GF-D8 (cell line): ENCODE data around the gene KNSTRN.

Experiments
- DNase-seq: peaks from one replicate; lab custom pipeline; 2025; lab: John Stamatoyannopoulos, UW

KNSTRN gene

GRCh38 chr15:40366457-40367370, 15.8 kb upstream of the KNSTRN start:
- DNase-seq = no peak

GRCh38 chr15:40367371-40367685, 15.2 kb upstream of the KNSTRN start:
- DNase-seq = no peak

- peak; percentile 60 for DNase-seq
Measured at GRCh38 chr15:40367686-40368611, 14.6 kb upstream of the KNSTRN start.

- DNase-seq = no peak
Measured at GRCh38 chr15:40368719-40369473, 13.6 kb upstream of the KNSTRN start.

GRCh38 chr15:40369474-40369869, 13.0 kb upstream of the KNSTRN start:
- no peak for DNase-seq

- no peak for DNase-seq
Measured at GRCh38 chr15:40369971-40370370, 12.6 kb upstream of the KNSTRN start.

- no peak for DNase-seq
Measured at GRCh38 chr15:40372981-40373380, 9.5 kb upstream of the KNSTRN start.

- no peak for DNase-seq
Measured at GRCh38 chr15:40377606-40378005, 4.9 kb upstream of the KNSTRN start.

GRCh38 chr15:40379374-40379773, 3.1 kb upstream of the KNSTRN start:
- DNase-seq = no peak

GRCh38 chr15:40379853-40380252, 2.7 kb upstream of the KNSTRN start:
- DNase-seq = no peak

- no peak for DNase-seq
Measured at GRCh38 chr15:40380636-40381035, 1.9 kb upstream of the KNSTRN start.

GRCh38 chr15:40381818-40382529, 547 bp upstream of the KNSTRN start:
- no peak for DNase-seq

GRCh38 chr15:40386480-40386879, 4.0 kb downstream of the KNSTRN start:
- DNase-seq = no peak

- peak; percentile 59 for DNase-seq
Measured at GRCh38 chr15:40388941-40389823, 6.7 kb downstream of the KNSTRN start.

- DNase-seq = no peak
Measured at GRCh38 chr15:40389824-40390595, 7.5 kb downstream of the KNSTRN start.

- DNase-seq = no peak
Measured at GRCh38 chr15:40392986-40393948, 10.7 kb downstream of the KNSTRN start.

GRCh38 chr15:40397688-40398412, 15.3 kb downstream of the KNSTRN start:
- DNase-seq = no peak

GRCh38 chr15:40398413-40398873, 15.9 kb downstream of the KNSTRN start:
- peak; percentile 79 for DNase-seq
